Measurements from ENCODE around the gene PRKCI.

DNA sequence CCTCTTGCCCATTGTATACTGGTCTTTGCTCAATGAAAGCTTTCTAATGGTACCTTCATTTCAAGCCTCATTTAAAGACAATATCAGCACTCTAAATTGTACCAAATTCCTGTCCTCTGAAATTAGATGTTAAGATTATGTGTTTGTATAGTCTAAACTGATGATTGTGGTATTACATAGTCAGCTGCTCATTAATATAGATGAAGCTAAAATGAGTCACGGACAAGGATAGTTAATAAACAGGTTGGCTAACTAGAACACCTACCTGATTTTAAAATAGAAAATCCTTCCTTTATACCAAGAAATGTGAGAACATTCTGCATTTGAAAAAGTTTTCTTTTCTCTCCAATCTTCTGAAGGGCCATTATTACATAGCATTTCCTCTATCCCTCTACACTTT lies 2.9 kb downstream of the PRKCI start:
- TF ChIP-seq, protein P1, sequence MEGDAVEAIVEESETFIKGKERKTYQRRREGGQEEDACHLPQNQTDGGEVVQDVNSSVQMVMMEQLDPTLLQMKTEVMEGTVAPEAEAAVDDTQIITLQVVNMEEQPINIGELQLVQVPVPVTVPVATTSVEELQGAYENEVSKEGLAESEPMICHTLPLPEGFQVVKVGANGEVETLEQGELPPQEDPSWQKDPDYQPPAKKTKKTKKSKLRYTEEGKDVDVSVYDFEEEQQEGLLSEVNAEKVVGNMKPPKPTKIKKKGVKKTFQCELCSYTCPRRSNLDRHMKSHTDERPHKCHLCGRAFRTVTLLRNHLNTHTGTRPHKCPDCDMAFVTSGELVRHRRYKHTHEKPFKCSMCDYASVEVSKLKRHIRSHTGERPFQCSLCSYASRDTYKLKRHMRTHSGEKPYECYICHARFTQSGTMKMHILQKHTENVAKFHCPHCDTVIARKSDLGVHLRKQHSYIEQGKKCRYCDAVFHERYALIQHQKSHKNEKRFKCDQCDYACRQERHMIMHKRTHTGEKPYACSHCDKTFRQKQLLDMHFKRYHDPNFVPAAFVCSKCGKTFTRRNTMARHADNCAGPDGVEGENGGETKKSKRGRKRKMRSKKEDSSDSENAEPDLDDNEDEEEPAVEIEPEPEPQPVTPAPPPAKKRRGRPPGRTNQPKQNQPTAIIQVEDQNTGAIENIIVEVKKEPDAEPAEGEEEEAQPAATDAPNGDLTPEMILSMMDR (IDR thresholded peaks at IDR 0.05; ENCODE audit: low read length), result no peak
- TF ChIP-seq EZH2phosphoT487 (IDR thresholded peaks at IDR 0.05; ENCODE audit: low read length) (no peak), EZH2 (optimal IDR thresholded peaks at IDR 0.05; ENCODE audit: low read depth, low read length) (no peak)
